ENCODE measurements around the gene SNX30.
"Not testable (repeated sequence)": the region's sequence is repeated elsewhere in the genome, so short reads cannot be mapped to it uniquely, and the experiment has no call there.

The SNX30 gene

DNA sequence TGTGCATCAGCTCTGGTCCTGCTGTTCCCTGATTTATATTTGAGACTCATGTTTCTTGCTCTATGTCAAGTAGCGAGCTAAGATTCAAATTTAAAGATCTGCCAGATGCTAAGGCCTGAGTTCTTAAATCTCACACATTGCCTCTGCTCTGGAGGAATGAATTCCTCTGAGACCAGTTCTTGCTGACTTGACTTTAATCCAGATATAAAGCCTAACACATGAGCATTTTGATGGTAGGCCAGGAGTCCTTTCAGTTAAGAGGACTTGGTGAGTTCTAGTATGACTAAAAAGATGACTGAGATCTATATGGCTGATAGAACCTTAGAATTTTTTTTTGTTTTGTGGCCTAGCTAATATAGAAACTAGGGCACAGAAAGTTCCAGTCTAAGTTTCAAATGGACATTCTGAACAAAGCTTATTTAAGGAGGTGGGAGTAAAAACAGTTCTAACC is 31.3 kb upstream of the SNX30 start:
- DNase-seq (ENCODE audit: low read depth) = no peak

DNA sequence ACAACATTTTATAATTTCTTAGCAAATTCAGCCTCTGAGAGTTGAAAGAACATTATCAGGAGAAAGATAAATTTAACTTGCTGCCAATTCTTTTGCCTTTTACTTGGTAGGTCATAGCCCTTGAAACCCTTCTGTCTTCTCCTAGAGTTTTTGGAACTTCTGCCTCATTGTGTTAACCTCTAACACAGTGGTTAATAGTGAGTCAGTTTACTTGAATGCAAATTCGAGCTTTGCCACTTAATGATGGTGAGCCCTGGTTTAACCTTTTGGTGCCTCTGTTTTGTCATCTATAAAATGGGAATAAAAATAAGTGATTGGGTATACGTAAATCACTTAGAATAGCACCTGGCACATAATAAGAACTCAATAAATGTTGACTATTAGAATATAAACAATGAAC is 30.9 kb upstream of the SNX30 start:
- H3K4me3 ChIP-seq (ENCODE audit: low read depth, low read length) = no peak overlapping the region
- TF ChIP-seq, protein P1, sequence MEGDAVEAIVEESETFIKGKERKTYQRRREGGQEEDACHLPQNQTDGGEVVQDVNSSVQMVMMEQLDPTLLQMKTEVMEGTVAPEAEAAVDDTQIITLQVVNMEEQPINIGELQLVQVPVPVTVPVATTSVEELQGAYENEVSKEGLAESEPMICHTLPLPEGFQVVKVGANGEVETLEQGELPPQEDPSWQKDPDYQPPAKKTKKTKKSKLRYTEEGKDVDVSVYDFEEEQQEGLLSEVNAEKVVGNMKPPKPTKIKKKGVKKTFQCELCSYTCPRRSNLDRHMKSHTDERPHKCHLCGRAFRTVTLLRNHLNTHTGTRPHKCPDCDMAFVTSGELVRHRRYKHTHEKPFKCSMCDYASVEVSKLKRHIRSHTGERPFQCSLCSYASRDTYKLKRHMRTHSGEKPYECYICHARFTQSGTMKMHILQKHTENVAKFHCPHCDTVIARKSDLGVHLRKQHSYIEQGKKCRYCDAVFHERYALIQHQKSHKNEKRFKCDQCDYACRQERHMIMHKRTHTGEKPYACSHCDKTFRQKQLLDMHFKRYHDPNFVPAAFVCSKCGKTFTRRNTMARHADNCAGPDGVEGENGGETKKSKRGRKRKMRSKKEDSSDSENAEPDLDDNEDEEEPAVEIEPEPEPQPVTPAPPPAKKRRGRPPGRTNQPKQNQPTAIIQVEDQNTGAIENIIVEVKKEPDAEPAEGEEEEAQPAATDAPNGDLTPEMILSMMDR (IDR thresholded peaks at IDR 0.05; ENCODE audit: low read depth, low read length, missing control alignments) = no peak
- no peak for DNase-seq (ENCODE audit: low read depth)

More for the DNA sequence above, 31.3 kb upstream of the SNX30 start:
- TF ChIP-seq, protein P1 (IDR thresholded peaks at IDR 0.05; ENCODE audit: low read depth, low read length, missing control alignments) = no peak
- no peak overlapping the region for H3K4me3 ChIP-seq (ENCODE audit: low read depth, low read length)

DNA sequence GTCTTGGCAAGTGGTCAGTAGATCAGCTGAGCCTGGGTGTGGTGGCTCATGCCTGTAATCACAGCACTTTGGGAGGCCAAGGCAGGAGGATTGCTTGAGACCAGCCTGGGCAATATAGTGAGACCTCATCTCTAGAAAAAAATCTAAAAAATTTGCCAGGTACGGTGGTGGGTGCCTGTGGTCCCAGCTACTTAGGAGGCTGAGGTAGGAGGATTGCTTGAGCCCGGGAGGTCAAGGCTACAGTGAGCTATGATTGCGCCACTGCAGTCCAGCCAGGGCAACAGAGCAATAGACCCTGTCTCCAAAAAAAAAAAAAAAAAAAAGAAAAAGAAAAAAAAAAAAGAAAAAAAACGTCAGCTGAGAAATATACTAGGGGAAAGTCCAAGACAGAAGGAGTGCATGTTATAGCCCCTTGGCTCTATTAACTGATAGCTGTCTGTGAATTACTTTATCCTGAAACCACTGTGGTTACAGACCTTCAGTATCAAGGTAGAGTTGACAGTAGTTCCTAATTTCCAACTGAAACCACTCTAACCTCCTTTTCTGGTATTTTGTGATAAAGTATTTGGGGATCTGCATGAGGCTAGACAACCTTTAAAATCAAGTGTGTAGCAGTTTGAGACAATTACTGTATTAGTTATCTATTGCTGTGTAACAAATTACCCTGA is 30.3 kb upstream of the SNX30 start:
- TF ChIP-seq, protein P1 (IDR thresholded peaks at IDR 0.05; ENCODE audit: low read depth, low read length, missing control alignments) = no peak

GRCh38 chr9:112722749-112723148 is 27.8 kb upstream of the SNX30 start:
- H3K4me3 ChIP-seq (ENCODE audit: low read depth, low read length); DNase-seq (ENCODE audit: low read depth): not testable (repeated sequence)

More for the DNA sequence above, 30.3 kb upstream of the SNX30 start:
- DNase-seq (ENCODE audit: low read depth) = no peak
- no peak overlapping the region for H3K4me3 ChIP-seq (ENCODE audit: low read depth, low read length)

DNA sequence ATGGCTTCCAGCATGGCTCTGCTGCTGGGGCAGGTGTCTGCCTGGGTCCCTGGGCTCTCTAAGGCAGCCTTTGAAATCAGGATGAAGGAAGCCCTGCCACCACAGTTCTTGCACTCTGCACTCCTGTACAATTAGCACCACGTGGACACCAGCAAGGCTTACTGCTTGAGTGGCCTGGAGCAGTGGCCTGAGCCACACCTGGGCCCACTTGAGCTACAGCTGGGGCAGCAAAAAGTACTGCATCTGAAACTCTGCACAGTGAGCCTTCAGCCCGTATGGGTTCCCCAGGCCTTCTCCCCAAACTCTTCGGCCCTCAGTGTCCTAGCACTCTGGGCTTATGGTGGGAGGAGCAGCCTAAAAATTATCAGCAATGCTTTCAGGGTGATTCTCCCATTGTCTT is 24.6 kb upstream of the SNX30 start:
- H3K4me3 ChIP-seq (ENCODE audit: low read depth, low read length) = no peak overlapping the region
- DNase-seq (ENCODE audit: low read depth) = no peak
- TF ChIP-seq, protein P1 (IDR thresholded peaks at IDR 0.05; ENCODE audit: low read depth, low read length, missing control alignments) = no peak

DNA sequence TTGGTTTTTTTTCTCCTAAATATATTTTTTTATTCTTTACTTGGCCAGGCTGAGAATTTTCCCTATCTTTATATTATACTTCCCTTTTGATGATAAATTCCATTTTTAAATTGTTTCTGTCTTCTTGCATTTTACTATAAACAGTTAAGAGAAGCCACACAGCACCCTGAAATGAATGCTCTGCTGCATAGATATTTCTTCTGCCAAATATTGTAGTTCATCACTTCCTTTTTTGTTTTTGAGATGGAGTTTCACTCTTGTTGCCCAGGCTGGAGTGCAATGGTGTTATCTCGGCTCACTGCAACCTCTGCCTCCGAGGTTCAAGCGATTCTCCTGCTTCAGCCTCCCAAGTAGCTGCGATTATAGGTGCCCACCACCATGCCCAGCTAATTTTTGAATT is 24.1 kb upstream of the SNX30 start:
- no peak for DNase-seq (ENCODE audit: low read depth)
- H3K4me3 ChIP-seq (ENCODE audit: low read depth, low read length) = no peak overlapping the region
- TF ChIP-seq, protein P1 (IDR thresholded peaks at IDR 0.05; ENCODE audit: low read depth, low read length, missing control alignments) = no peak

- TF ChIP-seq, protein P1 (IDR thresholded peaks at IDR 0.05; ENCODE audit: low read depth, low read length, missing control alignments) = no peak
- no peak overlapping the region for H3K4me3 ChIP-seq (ENCODE audit: low read depth, low read length)
- no peak for DNase-seq (ENCODE audit: low read depth)
Measured at GRCh38 chr9:112728401-112728800, 22.2 kb upstream of the SNX30 start.
